ENCODE measurements around the gene MACROH2A2. TPM values are rescaled to one million over a fixed set of nuclear protein-coding genes. Genes with fewer than 3 reads are reported as not detected.

The MACROH2A2 gene
- total RNA-seq, 1 experiment from 2014 or later: 11.3 TPM

DNA sequence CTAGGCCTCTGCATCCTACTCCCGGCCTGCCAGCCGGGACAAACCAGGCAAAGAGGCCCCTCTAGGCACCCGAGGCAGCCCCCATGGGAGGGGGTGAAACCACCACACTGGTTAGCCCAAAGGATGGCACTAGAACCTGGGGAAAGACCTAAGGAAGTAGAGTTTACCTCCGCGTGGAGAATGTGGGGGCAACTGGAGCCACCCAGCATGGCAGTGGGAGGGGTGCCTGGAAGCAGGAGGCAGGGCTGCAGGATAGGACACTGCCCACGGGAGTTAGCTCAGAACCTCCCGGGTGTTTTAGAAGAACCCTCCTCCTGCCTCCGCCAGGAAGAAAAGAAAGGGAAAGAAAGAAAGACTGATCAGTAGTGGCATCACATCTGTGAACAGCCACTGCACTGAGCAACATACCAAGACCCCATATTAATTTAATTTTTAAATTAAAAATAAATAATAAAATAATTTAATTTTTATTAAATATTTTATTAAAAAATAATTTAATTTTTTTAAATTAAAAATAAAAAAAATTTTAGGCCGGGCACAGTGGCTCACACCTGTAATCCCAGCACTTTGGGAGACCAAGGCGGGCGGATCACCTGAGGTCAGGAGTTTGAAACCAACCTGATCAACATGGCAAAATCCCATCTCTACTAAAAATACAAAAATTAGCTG is 68.8 kb downstream of the MACROH2A2 start:
- WGBS (ENCODE audit: extremely low coverage, insufficient read length, low lambda C conversion rate): no CpG with 5 or more reads among the region's 11 CpGs
- H2BK15ac ChIP-seq (ENCODE audit: low read depth, low read length): no peak overlapping the region; the same call in 1 of the 2 replicates

More for the DNA sequence above, 68.8 kb downstream of the MACROH2A2 start:
- no peaks in the 10 kb centered on the region for H3K79me2 ChIP-seq (ENCODE audit: insufficient read depth, low read length)
- no peak overlapping the region for H3K9ac ChIP-seq (ENCODE audit: extremely low read depth, insufficient read length, low read length)
- no peak overlapping the region for H3T11ph ChIP-seq (ENCODE audit: low read length)
- H3K18ac ChIP-seq (ENCODE audit: insufficient read length, low read depth, low read length): no peak overlapping the region
- Mint-ChIP-seq H3K27ac (no peak overlapping the region), H3K4me3 (no peak overlapping the region), H3K9me3 (peaks cover 0 to 2% of the 10 kb centered on the region in 2 experiments; a peak in 2 of 5 replicates), H3K4me1 (peaks cover 0 to 3% of the 10 kb centered on the region in 2 experiments; a peak in 3 of 4 replicates), H3K27me3 (ENCODE audit: low read depth) (no peaks in the 10 kb centered on the region; the same call in 1 of the 2 replicates), H3K36me3 (ENCODE audit: insufficient read depth in 1 of 3, low read depth in 3 of 3) (no peaks in the 10 kb centered on the region)
- no peaks in the 10 kb centered on the region for H3K79me1 ChIP-seq (ENCODE audit: insufficient read depth, low read depth, low read length, poor library complexity, severe bottlenecking)
- no peak overlapping the region for H3K56ac ChIP-seq (ENCODE audit: insufficient read length, low read depth, low read length)
- H3K9me3 ChIP-seq (ENCODE audit: control insufficient read depth, low read depth, low read length): no peaks in the 10 kb centered on the region
- no peaks in the 10 kb centered on the region for H3K27me3 ChIP-seq (ENCODE audit: insufficient read depth, low read length)
- H2AK5ac ChIP-seq (ENCODE audit: insufficient read length, low read length): no peak overlapping the region
- no peak overlapping the region for H2BK5ac ChIP-seq (ENCODE audit: insufficient read length, low read length)
- H3K23ac ChIP-seq (ENCODE audit: insufficient read length, low read depth, low read length): no peak overlapping the region
- no peaks in the 10 kb centered on the region for H3K23me2 ChIP-seq (ENCODE audit: insufficient read length, low read depth, low read length, poor library complexity, severe bottlenecking)
- no peak overlapping the region for H2BK12ac ChIP-seq (ENCODE audit: insufficient read length, low read depth, low read length)
- no peak overlapping the region for H4K91ac ChIP-seq (ENCODE audit: insufficient read length, low read depth, low read length)
- H3K14ac ChIP-seq (ENCODE audit: insufficient read depth, low read length): no peak overlapping the region
- no peak overlapping the region for H3K4me2 ChIP-seq (ENCODE audit: insufficient read depth, insufficient read length, low read length)
- TF ChIP-seq, protein P1, sequence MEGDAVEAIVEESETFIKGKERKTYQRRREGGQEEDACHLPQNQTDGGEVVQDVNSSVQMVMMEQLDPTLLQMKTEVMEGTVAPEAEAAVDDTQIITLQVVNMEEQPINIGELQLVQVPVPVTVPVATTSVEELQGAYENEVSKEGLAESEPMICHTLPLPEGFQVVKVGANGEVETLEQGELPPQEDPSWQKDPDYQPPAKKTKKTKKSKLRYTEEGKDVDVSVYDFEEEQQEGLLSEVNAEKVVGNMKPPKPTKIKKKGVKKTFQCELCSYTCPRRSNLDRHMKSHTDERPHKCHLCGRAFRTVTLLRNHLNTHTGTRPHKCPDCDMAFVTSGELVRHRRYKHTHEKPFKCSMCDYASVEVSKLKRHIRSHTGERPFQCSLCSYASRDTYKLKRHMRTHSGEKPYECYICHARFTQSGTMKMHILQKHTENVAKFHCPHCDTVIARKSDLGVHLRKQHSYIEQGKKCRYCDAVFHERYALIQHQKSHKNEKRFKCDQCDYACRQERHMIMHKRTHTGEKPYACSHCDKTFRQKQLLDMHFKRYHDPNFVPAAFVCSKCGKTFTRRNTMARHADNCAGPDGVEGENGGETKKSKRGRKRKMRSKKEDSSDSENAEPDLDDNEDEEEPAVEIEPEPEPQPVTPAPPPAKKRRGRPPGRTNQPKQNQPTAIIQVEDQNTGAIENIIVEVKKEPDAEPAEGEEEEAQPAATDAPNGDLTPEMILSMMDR (conservative IDR thresholded peaks at IDR 0.05): no peak
- no peak for DNase-seq
- H3K4me1 ChIP-seq (ENCODE audit: insufficient read depth, low read length): no peaks in the 10 kb centered on the region
- no peak overlapping the region for H2BK120ac ChIP-seq (ENCODE audit: low read depth, low read length, poor library complexity, severe bottlenecking)
- no peak overlapping the region for H2AFZ ChIP-seq (ENCODE audit: low read length)
- H3K4ac ChIP-seq (ENCODE audit: low read depth, low read length): no peak overlapping the region
- H2BK20ac ChIP-seq (ENCODE audit: low read depth, low read length, poor library complexity, severe bottlenecking): no peak overlapping the region
- H3K27ac ChIP-seq (ENCODE audit: insufficient read length, low read depth, low read length): no peak overlapping the region
- no peak overlapping the region for H4K5ac ChIP-seq (ENCODE audit: insufficient read length, low read depth, low read length)
- H4K8ac ChIP-seq (replicated peaks; ENCODE audit: insufficient read length, low read depth, low read length): no peak overlapping the region
- H4K20me1 ChIP-seq (ENCODE audit: control insufficient read depth, insufficient read depth, insufficient read length): no peaks in the 10 kb centered on the region

All from H9 (cell line).